Occipital lobe (tissue), 2 donors: Measurements from ENCODE around the gene RNU6-9. TPM values are rescaled to one million over a fixed set of nuclear protein-coding genes. Genes with fewer than 3 reads are reported as not detected.

Experiments used
- DNase-seq: peaks from one replicate; lab custom pipeline; 2025; lab: John Stamatoyannopoulos, UW
- total RNA-seq: library from RNA; depleted of rRNA; stranded (reverse); fragments of >200 nt; gene quantifications from one replicate; pipeline ENCODE4 v1.2.3, GENCODE V29; 2014

RNU6-9 gene
- total RNA-seq, 1 donor from 2014 or later = not detected

GRCh38 chr19:917323-918151 lies 24.3 kb downstream of the RNU6-9 start, which contains the start of gene KISS1R:
TSS of gene KISS1R (plus strand) at chr19:917333. CDS start at chr19:917503, 170 bp downstream.
- no peak for DNase-seq

- no peak for DNase-seq
Measured at GRCh38 chr19:918152-918437, 24.8 kb downstream of the RNU6-9 start.

- DNase-seq = no peak
Measured at GRCh38 chr19:918481-919198, 25.4 kb downstream of the RNU6-9 start.

- DNase-seq = no peak
Measured at GRCh38 chr19:919199-920050, 26.1 kb downstream of the RNU6-9 start.

- no peak for DNase-seq
Measured at GRCh38 chr19:920051-920864, 27.0 kb downstream of the RNU6-9 start.

GRCh38 chr19:924553-925086 lies 31.3 kb downstream of the RNU6-9 start:
- no peak for DNase-seq

- DNase-seq = no peak
Measured at GRCh38 chr19:925087-925525, 31.8 kb downstream of the RNU6-9 start.

- DNase-seq = peak; percentile 55
Measured at GRCh38 chr19:925526-926322, 32.4 kb downstream of the RNU6-9 start, which contains the start of gene ARID3A. TSS of gene ARID3A (plus strand) at chr19:926035. CDS start at chr19:929529, 3,494 bp downstream.

GRCh38 chr19:926323-926588 lies 33.0 kb downstream of the RNU6-9 start:
- no peak for DNase-seq

GRCh38 chr19:926589-927350 lies 33.5 kb downstream of the RNU6-9 start:
- DNase-seq = no peak

GRCh38 chr19:927351-927779 lies 34.1 kb downstream of the RNU6-9 start:
- DNase-seq = no peak

GRCh38 chr19:927780-928401 lies 34.6 kb downstream of the RNU6-9 start:
- no peak for DNase-seq

GRCh38 chr19:928471-929202 lies 35.4 kb downstream of the RNU6-9 start:
- no peak for DNase-seq

GRCh38 chr19:929203-929890 lies 36.1 kb downstream of the RNU6-9 start:
- DNase-seq = no peak

- DNase-seq = no peak
Measured at GRCh38 chr19:929891-930258, 36.6 kb downstream of the RNU6-9 start.

GRCh38 chr19:931860-932647 lies 38.8 kb downstream of the RNU6-9 start:
- DNase-seq = no peak
